ENCODE measurements around the gene RBFOX2. TPM values are rescaled to one million over a fixed set of nuclear protein-coding genes. Genes with fewer than 3 reads are reported as not detected.
"Not testable (repeated sequence)": the region's sequence is repeated elsewhere in the genome, so short reads cannot be mapped to it uniquely, and the experiment has no call there.

RBFOX2 gene
- total RNA-seq, 2 experiments from 2014 or later: 6.6 to 7.1 TPM

DNA sequence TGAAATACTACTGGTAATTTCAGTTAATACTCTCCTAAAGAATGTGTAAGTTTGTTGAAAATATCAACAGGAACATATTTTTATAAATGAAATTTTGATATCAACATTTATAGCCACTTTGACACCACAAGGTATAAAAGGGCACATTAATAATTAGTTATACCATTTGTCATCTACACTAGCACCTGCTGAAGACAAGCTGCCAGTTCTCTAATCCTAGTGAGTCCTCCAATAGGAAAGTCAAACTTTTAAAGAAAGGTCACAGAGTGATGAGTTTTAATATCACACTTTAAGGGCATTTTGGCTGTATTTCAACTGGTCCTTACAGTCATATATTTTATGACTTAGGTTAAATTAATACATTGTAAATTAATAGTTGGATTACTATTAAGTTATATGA lies 258.6 kb downstream of the RBFOX2 start:
- ChIA-PET POLR2A (no interaction called here), CTCF (no interaction called here)

DNA sequence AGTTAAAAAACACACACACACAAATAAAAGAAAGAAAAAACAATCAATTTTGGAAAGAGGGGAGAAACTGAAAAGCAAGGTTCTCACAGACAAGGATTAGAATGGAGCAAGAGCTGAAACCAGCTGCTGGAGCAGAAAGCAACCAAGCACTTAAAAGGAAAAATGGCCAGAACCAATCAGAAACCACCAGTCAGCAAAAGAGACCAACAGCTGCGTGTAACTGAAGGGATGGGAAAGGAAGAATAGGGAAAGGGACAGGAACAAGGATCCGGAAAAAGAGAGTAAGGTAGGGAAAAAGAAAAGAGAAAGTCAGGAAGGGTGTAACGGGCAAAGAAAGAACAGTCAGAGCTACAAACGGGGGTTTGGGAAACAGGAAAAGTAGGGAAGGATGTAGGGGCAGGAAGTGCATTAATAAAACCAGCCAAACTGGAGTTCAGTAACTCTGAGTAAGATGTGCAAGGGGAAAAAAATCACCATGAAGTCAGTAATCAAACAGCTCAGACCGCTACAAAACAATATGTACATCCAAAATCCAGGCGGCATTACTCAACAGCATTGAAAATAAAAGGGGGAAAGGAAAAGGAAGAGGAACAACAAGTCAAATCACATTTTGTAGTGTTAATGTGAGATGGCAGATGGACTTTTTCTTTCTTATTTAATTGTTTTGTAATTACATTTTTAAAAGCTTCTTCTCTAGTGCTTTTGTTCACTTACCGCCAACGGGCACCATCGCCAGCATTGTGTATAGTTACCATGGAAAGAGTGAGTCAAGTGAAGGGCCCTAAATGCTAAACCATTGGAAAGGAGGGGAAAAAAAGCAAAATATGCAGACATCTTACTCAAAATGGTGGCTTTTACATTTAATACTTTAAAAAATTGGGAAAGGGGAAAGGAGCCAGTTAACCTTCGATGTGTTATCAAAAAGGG lies 261.7 kb downstream of the RBFOX2 start:
- POLR2A ChIA-PET: no interaction called here
- CTCF ChIA-PET: no interaction called here

GRCh38 chr22:35761037-35761436 lies 267.6 kb downstream of the RBFOX2 start:
- ChIA-PET CTCF (no interaction called here), POLR2A (no interaction called here)

DNA sequence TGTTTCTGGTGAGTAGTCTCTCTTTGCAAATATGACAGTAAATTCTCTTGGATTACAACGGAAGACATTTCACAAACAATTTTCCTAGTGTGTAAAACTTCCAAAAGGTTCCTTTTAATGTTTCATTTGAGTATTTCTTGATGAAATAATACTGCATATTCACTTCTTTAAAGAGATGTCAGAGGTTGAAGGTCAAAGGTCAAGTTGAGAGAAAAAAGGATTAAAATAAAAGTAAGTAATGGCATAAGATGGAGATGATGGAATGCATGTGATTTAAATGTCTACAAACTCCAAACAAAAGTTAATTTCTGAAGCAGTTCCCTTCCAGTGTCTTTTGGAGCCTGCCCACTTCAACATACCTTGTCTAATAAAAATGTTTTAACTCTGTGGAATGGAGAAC lies 270.2 kb downstream of the RBFOX2 start:
- POLR2A ChIA-PET: no interaction called here
- CTCF ChIA-PET: no interaction called here

DNA sequence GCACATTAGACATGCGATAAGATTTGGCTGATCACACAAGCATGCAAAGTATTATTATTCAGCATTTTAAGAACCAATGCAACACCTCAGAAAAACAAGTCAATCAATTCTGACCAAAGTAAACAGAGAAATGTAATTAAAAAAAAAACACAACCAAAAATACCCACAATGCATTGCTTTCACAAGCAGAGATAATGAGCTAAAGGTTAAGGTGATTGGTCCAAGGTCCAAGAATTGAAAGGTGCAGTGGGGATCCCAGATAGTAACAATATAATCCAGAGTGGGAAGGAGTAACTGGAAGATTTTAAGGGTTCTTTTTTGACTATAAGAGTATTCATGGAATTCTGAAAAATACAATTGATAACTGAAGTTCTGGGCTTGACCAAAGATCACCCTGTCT lies 271.9 kb downstream of the RBFOX2 start:
- ChIA-PET CTCF (no interaction called here), POLR2A (interaction anchor here (0.6 kb wide), 1 partner anchor 174 kb away, joined by 8 read pairs; no protein-coding TSS in a partner anchor)

DNA sequence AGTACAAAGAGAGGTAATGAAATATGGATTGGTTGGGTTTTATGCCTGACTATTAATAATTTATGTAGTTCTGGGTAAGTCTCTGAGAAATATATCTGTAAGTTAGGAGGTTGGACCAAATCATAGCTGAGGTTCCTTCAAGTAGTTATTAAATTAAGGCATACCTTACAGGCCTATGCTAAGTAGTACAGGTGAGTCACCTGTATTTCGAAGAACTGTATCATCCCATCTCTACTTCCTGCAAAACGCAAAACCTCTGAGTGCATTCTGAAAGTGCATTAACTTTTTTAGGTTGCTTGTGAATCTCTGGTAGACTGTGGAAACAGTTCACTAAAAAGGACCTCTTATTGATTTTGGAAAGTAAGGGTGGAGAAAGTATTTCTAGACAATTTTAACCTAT lies 273.9 kb downstream of the RBFOX2 start:
- ChIA-PET CTCF (no interaction called here), POLR2A (no interaction called here)

DNA sequence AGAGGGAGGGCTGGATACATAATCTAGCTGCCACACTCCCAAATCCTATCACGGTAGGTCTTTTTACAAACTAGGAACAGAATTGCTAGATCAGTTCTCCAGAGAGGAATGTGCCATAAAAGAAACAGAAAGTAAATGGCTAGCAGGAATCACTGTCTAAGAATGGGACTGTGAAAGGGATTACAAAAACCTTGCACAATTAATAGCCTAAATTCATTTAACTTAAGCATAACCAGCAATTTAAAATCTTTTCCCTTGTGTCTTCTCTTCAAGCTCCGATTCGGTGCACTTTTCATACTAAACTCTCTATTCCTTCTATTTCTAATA lies 275.8 kb downstream of the RBFOX2 start:
- CTCF ChIA-PET: no interaction called here
- POLR2A ChIA-PET: no interaction called here

- CTCF ChIA-PET: no interaction called here
- POLR2A ChIA-PET: no interaction called here
Observed at GRCh38 chr22:35752006-35752862, 276.4 kb downstream of the RBFOX2 start.

- POLR2A ChIA-PET: no interaction called here
- CTCF ChIA-PET: no interaction called here
Observed at GRCh38 chr22:35749808-35750207, 278.8 kb downstream of the RBFOX2 start.

GRCh38 chr22:35746946-35747703 lies 281.5 kb downstream of the RBFOX2 start:
- POLR2A ChIA-PET: no interaction called here
- CTCF ChIA-PET: no interaction called here

GRCh38 chr22:35746248-35746647 lies 282.4 kb downstream of the RBFOX2 start:
- POLR2A ChIA-PET: no interaction called here
- CTCF ChIA-PET: no interaction called here

GRCh38 chr22:35743326-35743860 lies 285.2 kb downstream of the RBFOX2 start:
- ChIA-PET POLR2A (no interaction called here), CTCF (no interaction called here)

GRCh38 chr22:35742342-35743100 lies 286.1 kb downstream of the RBFOX2 start:
- POLR2A ChIA-PET: no interaction called here
- CTCF ChIA-PET: interaction anchor here (1.3 kb wide), 1 partner anchor 324 kb away, joined by 4 read pairs; no protein-coding TSS in a partner anchor

GRCh38 chr22:35740616-35741015 lies 288.0 kb downstream of the RBFOX2 start:
- CTCF ChIA-PET: interaction anchor here (0.5 kb wide), 1 partner anchor 210 kb away, joined by 4 read pairs; no protein-coding TSS in a partner anchor
- POLR2A ChIA-PET: no interaction called here

- ChIA-PET POLR2A (no interaction called here), CTCF (interaction anchor here (0.5 kb wide), 1 partner anchor 210 kb away, joined by 4 read pairs; no protein-coding TSS in a partner anchor)
Observed at GRCh38 chr22:35739931-35740380, 288.7 kb downstream of the RBFOX2 start.

GRCh38 chr22:35739076-35739930 lies 289.3 kb downstream of the RBFOX2 start:
- ChIA-PET CTCF (no interaction called here), POLR2A (no interaction called here)

DNA sequence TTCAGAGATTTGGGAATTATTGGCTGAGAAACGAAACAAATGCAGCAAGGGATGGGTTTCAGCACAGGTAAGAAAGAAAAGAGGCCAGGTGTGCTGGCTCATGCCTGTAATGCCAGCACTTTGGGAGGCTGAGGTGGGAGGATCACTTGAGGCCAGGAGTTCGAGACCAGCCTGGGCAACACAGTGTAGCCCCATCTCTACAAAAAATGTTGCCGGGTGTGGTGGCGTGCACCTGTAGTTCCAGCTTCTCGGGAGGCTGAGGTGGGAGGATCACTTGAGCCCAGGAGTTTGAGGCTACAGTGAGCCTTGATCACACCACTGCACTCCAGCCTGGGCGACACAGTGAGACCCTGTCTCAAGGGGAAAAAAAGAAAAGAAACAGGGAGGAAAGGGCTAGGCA lies 290.7 kb downstream of the RBFOX2 start:
- CTCF ChIA-PET, POLR2A ChIA-PET: not testable (repeated sequence)

- POLR2A ChIA-PET: no interaction called here
- CTCF ChIA-PET: no interaction called here
Observed at GRCh38 chr22:35736701-35737100, 291.9 kb downstream of the RBFOX2 start.
